GM12892 (cell line): Measurements from ENCODE around the gene BLVRB. TPM values are rescaled to one million over a fixed set of nuclear protein-coding genes. Genes with fewer than 3 reads are reported as not detected.

Source experiments
- DNase-seq: peaks from one replicate; pipeline ENCODE4 v3.0.0; 2011; ENCODE audit not compliant: insufficient read length
- FAIRE-seq: peaks from 2 replicates; lab custom pipeline; 2011; peaks lifted over from hg19 to GRCh38; lab: Jason Lieb, UNC
- POLR2A ChIP-seq: IDR thresholded peaks from 2 replicates; pipeline ENCODE4 v1.6.1; 2011; ENCODE audit warnings: low read depth, low read length, control low read depth
- POLR2AphosphoS5 ChIP-seq: IDR thresholded peaks from 2 replicates; pipeline ENCODE4 v1.6.1; 2011; ENCODE audit warnings: low read depth, low read length, control low read depth
- TAF1 ChIP-seq: IDR thresholded peaks from 2 replicates; pipeline ENCODE4 v1.6.1; 2011; ENCODE audit warnings: low read depth, mild to moderate bottlenecking, control low read depth, low read length, borderline replicate concordance
- polyA plus RNA-seq: library from polyadenylated mRNA; unstranded; fragments of >200 nt; gene quantifications from one replicate; pipeline ENCODE4 v1.2.1, GENCODE V29; 2012; ENCODE audit warnings: missing spikeins, inconsistent platforms; ENCODE audit not compliant: missing spikeins

The BLVRB gene
- 26.2 TPM for polyA plus RNA-seq

DNA sequence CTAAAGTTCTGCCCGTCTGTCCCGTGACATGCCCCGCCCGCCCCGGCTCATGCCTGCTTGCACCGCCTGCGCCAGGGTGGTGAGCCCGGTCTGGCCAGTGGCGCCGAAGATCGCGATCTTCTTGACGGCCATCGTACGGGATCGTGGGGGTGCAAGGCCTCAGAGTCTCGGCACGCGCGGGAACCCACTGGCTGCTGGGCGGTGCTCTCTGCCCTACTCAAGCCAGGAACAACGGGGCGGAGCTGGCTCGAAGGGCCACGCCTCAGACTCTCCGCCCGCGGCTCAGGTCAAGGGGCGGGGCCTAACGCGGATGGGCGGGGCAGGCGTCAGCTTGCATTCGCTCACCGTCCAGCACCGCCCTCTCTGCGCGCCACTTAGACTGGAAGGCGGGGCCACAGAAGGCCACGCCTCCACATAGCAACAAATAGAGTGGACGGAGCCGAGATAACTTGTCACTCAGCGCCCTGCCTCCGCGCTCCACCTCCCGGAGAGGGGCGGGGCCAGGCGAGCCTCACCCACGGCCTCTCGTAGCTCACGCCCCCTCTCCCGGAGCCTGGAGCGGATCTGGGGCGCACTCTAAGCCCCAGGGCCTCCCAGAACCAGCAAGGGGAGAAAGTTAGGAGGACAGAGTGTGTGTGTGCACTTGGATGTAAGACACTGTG, at the start of gene BLVRB:
Gene BLVRB (minus strand): TSS at position 189 of the 662 bp plus-strand sequence. CDS start 57 bp downstream, at position 132.
- FAIRE-seq (peak; percentile 98), DNase-seq (peak; percentile 89)
- TF ChIP-seq POLR2AphosphoS5 (peak; percentile 49; the same call in 1 of the 2 replicates), POLR2A (peak; percentile 68; the same call in 1 of the 2 replicates), TAF1 (0 out of 2 replicates have a peak, but pooled peaks have one; percentile 23)

- FAIRE-seq (no peak), DNase-seq (no peak)
- TF ChIP-seq POLR2AphosphoS5 = no peak
- TF ChIP-seq TAF1 = no peak
- no peak for TF ChIP-seq POLR2A
Observed at GRCh38 chr19:40513741-40514315, 48.3 kb upstream of the BLVRB start.

GRCh38 chr19:40513345-40513678, 47.8 kb upstream of the BLVRB start:
- no peak for TF ChIP-seq POLR2AphosphoS5
- TF ChIP-seq TAF1 = no peak
- TF ChIP-seq POLR2A = no peak
- FAIRE-seq = no peak
- no peak for DNase-seq

- no peak for FAIRE-seq
- DNase-seq = no peak
- TF ChIP-seq TAF1 = no peak
- no peak for TF ChIP-seq POLR2AphosphoS5
- no peak for TF ChIP-seq POLR2A
Observed at GRCh38 chr19:40512473-40513344, 47.2 kb upstream of the BLVRB start.

DNA sequence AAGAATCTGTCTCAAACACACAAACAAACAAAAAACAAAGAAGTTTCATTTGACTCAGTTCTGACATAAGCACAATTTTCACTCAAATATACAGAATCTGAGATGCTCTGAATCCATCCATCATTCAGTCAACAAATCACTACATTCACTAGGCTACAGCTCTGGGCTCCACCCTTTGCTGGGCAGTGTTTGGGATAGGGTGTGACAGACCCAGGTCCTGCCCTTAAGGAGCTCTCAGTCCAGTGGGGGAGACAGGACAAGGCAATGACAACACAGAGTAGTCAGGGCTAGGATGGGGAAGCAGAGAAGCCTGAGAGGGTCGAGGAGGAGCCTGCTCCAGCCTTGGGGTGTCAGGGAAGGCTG, 46.5 kb upstream of the BLVRB start:
- peak; percentile 21 for FAIRE-seq
- TF ChIP-seq TAF1 = no peak
- no peak for DNase-seq

DNA sequence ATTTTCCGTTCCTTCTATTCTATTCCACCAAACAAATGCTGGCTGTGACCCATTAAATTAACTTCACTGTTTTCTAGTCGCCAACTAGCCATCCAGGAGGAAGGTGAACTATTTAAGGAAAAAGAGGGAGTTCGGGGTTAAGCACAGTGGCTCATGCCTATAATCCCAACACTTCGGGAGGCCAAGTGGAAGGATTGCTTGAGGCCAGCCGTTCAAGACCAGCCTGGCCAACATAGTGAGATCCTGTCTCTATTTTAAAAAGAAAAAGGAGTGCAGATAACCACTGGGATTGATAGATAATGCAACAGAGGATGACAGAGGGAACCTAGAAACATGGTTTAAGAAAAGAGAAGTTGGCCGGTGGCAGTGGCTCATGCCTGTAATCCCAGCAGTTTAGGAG, 45.9 kb upstream of the BLVRB start:
- FAIRE-seq (no peak), DNase-seq (no peak)
- TF ChIP-seq POLR2AphosphoS5 (no peak), TAF1 (no peak), POLR2A (no peak)

DNA sequence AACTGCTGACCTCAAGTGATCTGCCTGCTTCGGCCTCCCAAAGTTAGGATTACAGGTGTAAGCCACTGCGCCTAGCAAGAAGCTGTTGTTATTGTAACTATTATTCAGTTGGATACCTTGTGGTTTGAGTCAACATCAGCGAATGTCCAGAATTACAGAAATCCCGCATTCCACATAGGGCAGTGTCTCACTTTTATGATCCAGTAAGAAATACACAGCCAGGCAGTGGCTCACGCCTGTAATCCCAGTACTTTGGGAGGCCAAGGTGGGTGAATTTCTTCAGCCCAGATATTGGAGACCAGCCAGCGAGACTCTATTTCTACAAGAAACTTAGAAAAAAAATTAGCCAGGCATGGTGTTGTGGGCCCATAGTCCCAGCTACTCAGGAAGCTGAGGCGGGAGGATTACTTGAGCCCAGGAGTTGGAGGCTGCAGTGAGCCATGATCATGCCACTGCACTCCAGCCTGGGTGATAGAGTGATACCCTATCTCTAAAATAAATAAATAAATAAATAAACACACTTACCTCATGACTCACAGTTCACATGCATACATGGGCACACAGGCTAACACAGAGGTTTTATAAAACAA, 45.1 kb upstream of the BLVRB start:
- TF ChIP-seq POLR2AphosphoS5 = no peak
- TF ChIP-seq TAF1 = no peak
- TF ChIP-seq POLR2A = no peak
- FAIRE-seq = no peak
- no peak for DNase-seq

- no peak for DNase-seq
- no peak for TF ChIP-seq POLR2A
- no peak for TF ChIP-seq TAF1
- no peak for FAIRE-seq
Observed at GRCh38 chr19:40508739-40509260, 43.3 kb upstream of the BLVRB start.

DNA sequence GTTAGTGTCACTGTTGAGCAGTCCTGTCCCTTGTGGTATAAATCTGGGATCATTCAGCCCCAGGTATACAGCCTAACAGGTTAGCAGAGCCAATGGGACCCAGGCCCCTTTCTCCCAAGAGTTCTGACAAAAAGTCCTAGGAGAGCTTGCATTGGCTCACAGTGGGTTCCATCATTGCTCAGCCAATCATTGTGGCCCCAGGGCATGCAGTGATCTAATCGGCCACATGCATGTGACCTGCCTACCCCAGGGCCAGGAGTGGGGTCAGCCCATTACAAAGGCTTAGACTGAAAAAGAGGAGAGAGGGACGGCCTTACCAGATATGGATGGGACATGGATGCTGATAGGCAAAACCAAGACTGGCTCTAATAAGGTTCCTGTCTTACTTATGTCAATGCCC, 42.3 kb upstream of the BLVRB start:
- TF ChIP-seq POLR2A (no peak), TAF1 (no peak), POLR2AphosphoS5 (no peak)
- FAIRE-seq = no peak
- DNase-seq = no peak

DNA sequence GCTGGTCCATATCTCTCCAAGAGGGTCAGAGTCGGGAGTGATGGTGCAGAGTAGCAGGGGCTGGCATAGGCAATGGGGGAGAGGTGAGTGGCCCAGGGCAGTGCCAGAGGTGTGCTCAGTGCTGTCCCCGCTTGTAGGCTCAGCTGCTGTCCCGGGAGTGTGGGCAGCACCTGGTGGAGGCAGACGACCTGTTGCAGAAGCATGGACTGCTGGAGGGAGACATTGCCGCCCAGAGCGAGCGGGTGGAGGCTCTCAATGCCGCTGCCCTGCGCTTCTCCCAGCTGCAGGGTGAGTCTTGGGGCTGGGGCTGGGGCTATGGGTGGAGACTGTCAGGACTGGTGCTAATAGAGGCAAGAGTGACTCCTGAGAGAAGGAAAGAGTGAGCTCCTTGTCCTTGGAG, 40.6 kb upstream of the BLVRB start:
- DNase-seq (no peak), FAIRE-seq (no peak)
- TF ChIP-seq POLR2A (no peak), TAF1 (no peak), POLR2AphosphoS5 (no peak)

DNA sequence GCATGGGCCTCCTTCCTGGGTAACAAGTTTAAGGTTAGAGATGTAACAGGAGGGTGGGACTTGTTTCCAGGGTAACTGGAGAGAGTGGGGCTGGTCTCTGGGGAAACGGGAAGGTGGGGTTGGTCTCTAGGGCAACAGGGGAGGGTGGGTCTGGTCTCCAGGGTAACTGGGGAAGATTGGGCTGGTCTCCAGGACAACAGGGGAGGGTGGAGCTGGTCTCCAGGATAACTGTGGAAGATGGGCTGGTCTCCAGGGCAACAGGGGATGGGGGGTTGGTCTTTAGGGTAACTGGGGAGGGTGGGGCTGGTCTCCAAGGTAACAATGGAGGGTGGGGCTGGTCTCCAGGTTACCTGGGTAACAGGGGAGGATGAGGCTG, 37.8 kb upstream of the BLVRB start:
- no peak for TF ChIP-seq POLR2AphosphoS5
- TF ChIP-seq TAF1 = no peak
- TF ChIP-seq POLR2A = no peak
- DNase-seq (no peak), FAIRE-seq (no peak)
